ENCODE data around the gene PCID2. TPM values are rescaled to one million over a fixed set of nuclear protein-coding genes. Genes with fewer than 3 reads are reported as not detected.

PCID2 gene
- total and polyA plus RNA-seq, 2 of the 13 experiments (the other 11 are each of a cell fraction or from before 2014, with no cell fraction given), result 65.0 to 111 TPM

- no peak for TF ChIP-seq PRDM4 (CRISPR knock-in tag; IDR thresholded peaks at IDR 0.05; ENCODE audit: borderline replicate concordance)
- no peak for TF ChIP-seq DZIP1 (CRISPR knock-in tag; IDR thresholded peaks at IDR 0.05)
- no peak for TF ChIP-seq ZNF629 (CRISPR knock-in tag; conservative IDR thresholded peaks at IDR 0.05)
- TF ChIP-seq HDAC1 (CRISPR knock-in tag; IDR thresholded peaks at IDR 0.05), result peak; percentile 72; the same call in 1 of the 2 replicates
- peak; percentile 51; the same call in 1 of the 2 replicates for TF ChIP-seq NR2F2 (IDR thresholded peaks at IDR 0.05; ENCODE audit: borderline replicate concordance, low read depth)
- TF ChIP-seq ZNF121 (CRISPR knock-in tag; IDR thresholded peaks at IDR 0.05), result peak; percentile 54; the same call in 1 of the 2 replicates
- no peak for TF ChIP-seq SMARCC2 (IDR thresholded peaks at IDR 0.05)
- TF ChIP-seq CEBPZ (IDR thresholded peaks at IDR 0.05; ENCODE audit: low read length), result no peak
- no peak for TF ChIP-seq CC2D1A (CRISPR knock-in tag; IDR thresholded peaks at IDR 0.05)
- TF ChIP-seq MTA3 (CRISPR knock-in tag; IDR thresholded peaks at IDR 0.05), result no peak
- no peak for TF ChIP-seq ZNF484 (CRISPR knock-in tag; IDR thresholded peaks at IDR 0.05; ENCODE audit: borderline replicate concordance, low read depth)
- TF ChIP-seq NR0B2 (CRISPR knock-in tag; IDR thresholded peaks at IDR 0.05), result no peak
- peak; percentile 73 for TF ChIP-seq SKI (IDR thresholded peaks at IDR 0.05; ENCODE audit: partially characterized antibody)
- TF ChIP-seq ZNF430 (CRISPR knock-in tag; IDR thresholded peaks at IDR 0.05), result no peak; the same call in 1 of the 2 replicates
- TF ChIP-seq ZNF891 (CRISPR knock-in tag; IDR thresholded peaks at IDR 0.05), result no peak
- no peak for TF ChIP-seq NFIB (CRISPR knock-in tag; IDR thresholded peaks at IDR 0.05; ENCODE audit: borderline replicate concordance)
- TF ChIP-seq NFRKB (IDR thresholded peaks at IDR 0.05), result no peak
- no peak for TF ChIP-seq ZNF530 (CRISPR knock-in tag; IDR thresholded peaks at IDR 0.05; ENCODE audit: low read depth)
- no peak for TF ChIP-seq ATM (IDR thresholded peaks at IDR 0.05; ENCODE audit: borderline replicate concordance)
- TF ChIP-seq RFX3 (CRISPR knock-in tag; IDR thresholded peaks at IDR 0.05), result no peak
- no peak for TF ChIP-seq ZNF777 (CRISPR knock-in tag; IDR thresholded peaks at IDR 0.05)
- TF ChIP-seq ZNF615 (CRISPR knock-in tag; IDR thresholded peaks at IDR 0.05; ENCODE audit: borderline replicate concordance), result no peak
These were observed 24.9 kb downstream of the PCID2 start (continued) for GRCh38 chr13:113183450-113184129.

Data from HepG2 (cell line).